Fibroblast of skin of scalp (primary cell): ENCODE results near the gene NR1H4.
"Not testable (repeated sequence)": the region's sequence is repeated elsewhere in the genome, so short reads cannot be mapped to it uniquely, and the experiment has no call there.

Source experiments
- DNase-seq: peaks from one replicate; pipeline ENCODE4 v3.0.0-alpha.2; 2013

The NR1H4 gene

GRCh38 chr12:100573292-100574186 is 99.9 kb downstream of the NR1H4 start, which contains the start of gene GAS2L3:
TSS of gene GAS2L3 (plus strand) at chr12:100573684. CDS start at chr12:100594905, 21,221 bp downstream.
- DNase-seq = peak; percentile 79

- peak; percentile 14 for DNase-seq
These were observed 100.8 kb downstream of the NR1H4 start for GRCh38 chr12:100574187-100575074.

GRCh38 chr12:100576331-100577036 is 102.8 kb downstream of the NR1H4 start:
- DNase-seq = peak; percentile 69

GRCh38 chr12:100578923-100579322 is 105.3 kb downstream of the NR1H4 start:
- DNase-seq = no peak

GRCh38 chr12:100579844-100580243 is 106.2 kb downstream of the NR1H4 start:
- DNase-seq = no peak

DNA sequence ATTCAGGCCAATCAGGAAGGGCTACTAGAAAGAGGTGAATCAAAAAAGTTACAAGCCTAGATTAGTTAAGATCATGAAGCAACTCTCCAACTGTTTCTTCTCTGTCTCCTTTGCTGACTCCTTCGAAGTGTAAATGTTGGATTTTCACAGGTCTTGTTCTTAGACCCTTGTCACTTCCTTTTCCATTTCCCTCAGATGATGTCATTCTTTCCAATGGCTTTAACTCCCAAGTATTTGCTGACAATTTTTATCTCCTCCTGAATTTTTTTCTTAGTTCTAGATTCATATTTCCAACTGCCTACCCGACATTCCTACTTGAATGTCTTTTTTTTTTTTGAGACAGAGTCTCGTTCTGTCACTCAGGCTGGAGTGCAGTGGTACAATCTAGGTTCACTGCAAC is 110.6 kb downstream of the NR1H4 start:
- DNase-seq = no peak

GRCh38 chr12:100591979-100592378 is 118.3 kb downstream of the NR1H4 start:
- DNase-seq = no peak

DNA sequence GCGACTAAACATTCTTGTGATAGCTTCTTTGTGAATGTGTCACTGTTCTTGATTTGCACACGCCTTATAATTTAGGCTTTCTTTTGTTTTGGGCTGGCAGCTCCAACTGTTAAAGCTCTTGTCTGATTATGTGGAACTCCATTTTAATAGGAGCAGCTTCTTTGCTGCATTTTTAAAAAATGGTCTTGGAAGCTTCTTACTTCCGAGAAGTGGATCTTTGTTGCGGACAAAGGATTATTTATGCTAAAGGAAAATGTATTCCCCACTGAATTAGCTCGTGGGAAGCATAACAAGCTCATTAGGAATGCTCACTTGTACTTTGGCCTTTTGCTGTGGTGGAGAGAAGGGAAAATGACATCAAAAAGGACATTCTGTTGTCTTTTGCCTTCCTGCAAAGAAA is 119.8 kb downstream of the NR1H4 start:
- peak; percentile 26 for DNase-seq

- DNase-seq = no peak
These were observed 128.0 kb downstream of the NR1H4 start for GRCh38 chr12:100601626-100602025.

DNA sequence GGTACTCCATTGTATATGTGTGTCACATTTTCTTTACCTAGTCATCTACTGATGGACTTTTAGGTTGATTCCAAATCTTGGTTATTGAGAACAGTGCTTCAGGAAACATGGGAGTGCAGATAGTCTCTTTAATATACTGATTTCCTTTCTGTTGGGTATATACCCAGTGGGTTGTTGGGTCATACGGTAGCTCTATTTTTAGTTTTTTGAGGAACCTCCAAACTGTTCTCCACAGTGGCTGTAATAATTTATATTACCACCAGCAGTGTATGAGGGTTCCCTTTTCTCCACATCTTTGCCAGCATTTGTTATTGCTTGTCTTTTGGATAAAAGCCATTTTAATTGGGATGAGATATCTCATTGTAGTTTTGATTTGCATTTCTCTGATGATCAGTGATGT is 129.3 kb downstream of the NR1H4 start:
- DNase-seq = not testable (repeated sequence)

DNA sequence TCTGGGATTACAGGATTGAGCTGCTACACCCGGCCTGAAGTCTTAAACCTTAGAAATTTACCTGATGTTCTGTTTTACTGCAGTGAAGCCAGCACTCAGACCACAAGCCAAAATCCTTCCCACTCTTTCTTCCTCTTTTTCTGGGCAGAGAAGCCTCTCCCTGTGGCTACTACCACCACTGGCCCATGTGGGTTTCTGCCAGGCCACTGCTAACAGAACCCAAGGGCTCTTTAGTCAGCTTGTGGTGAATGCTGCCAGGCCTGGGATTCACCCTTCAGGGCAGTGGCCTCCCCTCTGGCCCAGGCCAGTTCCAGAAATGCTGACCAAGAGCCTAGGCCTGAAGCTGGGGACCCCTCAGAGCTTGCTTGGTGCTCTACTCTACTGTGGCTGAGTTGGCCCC is 135.1 kb downstream of the NR1H4 start:
- DNase-seq = no peak

DNA sequence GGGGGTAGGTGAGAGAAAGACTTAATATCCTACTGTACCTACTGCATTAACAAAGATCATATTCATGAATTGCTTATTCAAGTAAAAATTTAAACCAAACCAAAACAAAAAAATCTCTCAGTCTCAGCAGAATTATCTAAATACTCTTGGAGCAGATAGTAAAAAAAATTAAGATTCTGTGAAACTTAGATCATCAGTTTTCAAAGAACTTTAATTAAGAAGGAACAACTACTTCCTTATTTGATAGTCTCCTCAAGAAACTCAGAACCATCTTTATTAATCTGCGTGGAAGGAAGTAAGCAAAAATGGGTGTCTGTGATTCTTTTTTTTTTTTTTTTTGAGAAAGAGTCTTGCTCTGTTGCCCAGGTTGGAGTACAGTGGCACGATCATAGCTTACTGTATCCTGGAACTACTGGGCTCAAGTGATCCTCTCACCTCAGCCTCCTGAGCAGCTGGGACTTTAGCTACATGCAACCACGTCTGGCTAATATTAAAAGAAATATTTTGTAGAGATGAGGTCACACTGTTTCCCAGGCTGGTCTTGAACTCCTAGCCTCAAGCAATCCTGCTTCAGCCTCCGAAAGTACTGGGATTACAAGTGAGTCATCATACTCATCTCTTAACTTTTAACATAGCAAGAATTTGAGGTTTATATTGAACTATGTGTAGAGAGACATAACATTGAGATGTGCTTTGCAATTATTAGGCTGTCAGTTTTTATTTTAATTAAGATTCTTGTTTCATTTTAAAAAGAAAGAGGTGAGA is 137.2 kb downstream of the NR1H4 start:
- DNase-seq = peak; percentile 13

DNA sequence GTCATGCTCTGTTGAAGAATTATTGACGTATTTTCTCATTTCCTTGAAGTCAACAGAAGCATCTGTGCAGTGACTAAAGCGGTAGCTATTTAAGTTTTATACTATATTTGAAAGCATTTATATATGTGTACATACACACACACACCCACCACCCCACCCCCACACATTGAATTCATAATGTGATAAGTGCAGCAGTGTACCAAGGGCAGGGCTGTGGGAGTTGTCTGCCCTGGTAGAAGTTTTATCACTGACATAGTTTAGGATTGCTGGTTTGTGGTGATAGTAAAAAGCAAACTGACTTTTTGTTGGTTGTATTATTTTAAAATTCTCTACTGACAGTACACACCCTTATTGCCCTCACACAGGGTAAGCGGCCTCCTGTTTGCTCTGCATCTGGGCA is 138.9 kb downstream of the NR1H4 start:
- DNase-seq = no peak
